ENCODE results near the gene FSD1. TPM values are rescaled to one million over a fixed set of nuclear protein-coding genes. Genes with fewer than 3 reads are reported as not detected.

FSD1 gene
- total and polyA plus RNA-seq, 9 of the 15 experiments (the other 6 are each of a cell fraction or from before 2014, with no cell fraction given): 0.11 to 1.9 (median 0.94) TPM; not detected in 1

GRCh38 chr19:4288091-4288777 lies 16.2 kb upstream of the FSD1 start (continued):
- TF ChIP-seq DMBX1 (CRISPR knock-in tag; IDR thresholded peaks at IDR 0.05; ENCODE audit: borderline replicate concordance) (no peak), NFATC3 (IDR thresholded peaks at IDR 0.05) (no peak), ZNF511 (CRISPR knock-in tag; IDR thresholded peaks at IDR 0.05) (no peak), ZNF695 (CRISPR knock-in tag; IDR thresholded peaks at IDR 0.05) (no peak), ZBTB40 (IDR thresholded peaks at IDR 0.05) (0 out of 2 replicates have a peak, but pooled peaks have one; percentile 28), ZBTB40 (CRISPR knock-in tag; IDR thresholded peaks at IDR 0.05) (no peak), ZNF512 (tag; IDR thresholded peaks at IDR 0.05) (no peak), MEF2A (IDR thresholded peaks at IDR 0.05; ENCODE audit: control insufficient read depth, low read depth, low read length) (no peak), ETS1 (conservative IDR thresholded peaks at IDR 0.05; ENCODE audit: control insufficient read depth, low read depth, low read length) (no peak), ZFP1 (CRISPR knock-in tag; IDR thresholded peaks at IDR 0.05) (no peak), BRD4 (IDR thresholded peaks at IDR 0.05) (no peak), THRA (IDR thresholded peaks at IDR 0.05) (no peak)
